ENCODE results near the gene OR52H1. TPM values are rescaled to one million over a fixed set of nuclear protein-coding genes. Genes with fewer than 3 reads are reported as not detected.

The OR52H1 gene
- total and polyA plus RNA-seq, 9 donors, result 0.07 to 3.6 (median 0.66) TPM; not detected in 1

- Histone ChIP-seq H3K36me3 (no peaks in the 10 kb centered on the region), H3K27ac (no peak overlapping the region), H3K4me3 (no peak overlapping the region), H3K9me3 (no peaks in the 10 kb centered on the region), H3K27me3 (no peaks in the 10 kb centered on the region), H3K4me1 (ENCODE audit: insufficient read depth) (no peaks in the 10 kb centered on the region)
- TF ChIP-seq EP300 (IDR thresholded peaks at IDR 0.05) (no peak), POLR2A (IDR thresholded peaks at IDR 0.05) (no peak)
- TF ChIP-seq, protein P1, sequence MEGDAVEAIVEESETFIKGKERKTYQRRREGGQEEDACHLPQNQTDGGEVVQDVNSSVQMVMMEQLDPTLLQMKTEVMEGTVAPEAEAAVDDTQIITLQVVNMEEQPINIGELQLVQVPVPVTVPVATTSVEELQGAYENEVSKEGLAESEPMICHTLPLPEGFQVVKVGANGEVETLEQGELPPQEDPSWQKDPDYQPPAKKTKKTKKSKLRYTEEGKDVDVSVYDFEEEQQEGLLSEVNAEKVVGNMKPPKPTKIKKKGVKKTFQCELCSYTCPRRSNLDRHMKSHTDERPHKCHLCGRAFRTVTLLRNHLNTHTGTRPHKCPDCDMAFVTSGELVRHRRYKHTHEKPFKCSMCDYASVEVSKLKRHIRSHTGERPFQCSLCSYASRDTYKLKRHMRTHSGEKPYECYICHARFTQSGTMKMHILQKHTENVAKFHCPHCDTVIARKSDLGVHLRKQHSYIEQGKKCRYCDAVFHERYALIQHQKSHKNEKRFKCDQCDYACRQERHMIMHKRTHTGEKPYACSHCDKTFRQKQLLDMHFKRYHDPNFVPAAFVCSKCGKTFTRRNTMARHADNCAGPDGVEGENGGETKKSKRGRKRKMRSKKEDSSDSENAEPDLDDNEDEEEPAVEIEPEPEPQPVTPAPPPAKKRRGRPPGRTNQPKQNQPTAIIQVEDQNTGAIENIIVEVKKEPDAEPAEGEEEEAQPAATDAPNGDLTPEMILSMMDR (IDR thresholded peaks at IDR 0.05), result no peak
- WGBS, 3 donors, result 79 to 82% (median 80%) methylated on average over 3 of the region's 3 CpGs
- intact Hi-C loops (cut with DNase I), result no loop called here
- no peak for DNase-seq
Observed at GRCh38 chr11:5524756-5525155, 23.6 kb downstream of the OR52H1 start.

- WGBS, 3 donors, result 89 to 97% (median 90%) methylated on average over 2 of the region's 2 CpGs
- DNase-seq, result no peak
- intact Hi-C loops (cut with DNase I), result no loop called here
Observed at GRCh38 chr11:5522308-5522707, 26.0 kb downstream of the OR52H1 start.

GRCh38 chr11:5521540-5521939 is 26.8 kb downstream of the OR52H1 start:
- WGBS, 3 donors, result 93 to 97% (median 96%) methylated on average over 4 of the region's 4 CpGs

More at GRCh38 chr11:5522308-5522707, 26.0 kb downstream of the OR52H1 start:
- TF ChIP-seq, protein P1 (IDR thresholded peaks at IDR 0.05), result no peak
- TF ChIP-seq EP300 (IDR thresholded peaks at IDR 0.05) (no peak), POLR2A (IDR thresholded peaks at IDR 0.05) (no peak)
- no peaks in the 10 kb centered on the region for H3K9me3 ChIP-seq
- H3K27ac ChIP-seq, result no peak overlapping the region
- no peaks in the 10 kb centered on the region for H3K4me1 ChIP-seq (ENCODE audit: insufficient read depth)
- H3K27me3 ChIP-seq, result no peaks in the 10 kb centered on the region
- H3K4me3 ChIP-seq, result no peak overlapping the region
- no peaks in the 10 kb centered on the region for H3K36me3 ChIP-seq

DNA sequence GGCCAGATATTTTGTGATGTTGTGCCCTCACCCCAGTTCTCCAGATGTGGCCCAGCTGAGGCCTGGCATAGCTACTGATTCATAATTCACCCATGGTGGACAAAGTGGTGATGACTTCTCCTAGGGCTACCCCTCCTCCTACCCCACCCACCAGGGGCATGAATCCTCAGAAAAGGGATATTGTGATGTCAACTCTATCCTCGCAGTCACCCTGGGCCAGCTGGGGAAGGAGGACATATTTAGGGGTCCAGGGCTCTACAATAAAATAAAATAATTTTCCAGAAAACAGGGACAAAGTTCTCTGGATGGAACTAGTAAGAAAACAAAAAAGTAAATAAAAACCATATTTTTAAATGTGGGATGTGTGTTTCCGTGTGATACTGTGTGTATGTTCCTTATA is 31.7 kb downstream of the OR52H1 start, which contains the start of gene UBQLNL:
Gene UBQLNL (minus strand): TSS at position 101 of the 400 bp plus-strand sequence. CDS start 258 bp downstream, outside the sequence.
- H3K9me3 ChIP-seq, result no peaks in the 10 kb centered on the region
- no peak within 1 kb of the TSS for H3K27ac ChIP-seq
- TF ChIP-seq, protein P1 (IDR thresholded peaks at IDR 0.05), result no peak
- TF ChIP-seq POLR2A (IDR thresholded peaks at IDR 0.05) (no peak), EP300 (IDR thresholded peaks at IDR 0.05) (no peak)
- no peak for DNase-seq
- H3K27me3 ChIP-seq, result no peaks in the 10 kb centered on the region
- H3K36me3 ChIP-seq, result no peaks in the 10 kb centered on the region
- 93 to 99% (median 94%) methylated on average over 2 of the region's 2 CpGs for WGBS, 3 donors
- no peaks in the 10 kb centered on the region for H3K4me1 ChIP-seq (ENCODE audit: insufficient read depth)
- intact Hi-C loops (cut with DNase I), result no loop called here
- no peak within 1 kb of the TSS for H3K4me3 ChIP-seq

More at GRCh38 chr11:5521540-5521939, 26.8 kb downstream of the OR52H1 start:
- Histone ChIP-seq H3K27me3 (no peaks in the 10 kb centered on the region), H3K4me3 (no peak overlapping the region), H3K36me3 (no peaks in the 10 kb centered on the region), H3K4me1 (ENCODE audit: insufficient read depth) (no peaks in the 10 kb centered on the region), H3K27ac (no peak overlapping the region), H3K9me3 (no peaks in the 10 kb centered on the region)
- no peak for DNase-seq
- TF ChIP-seq, protein P1 (IDR thresholded peaks at IDR 0.05), result no peak
- no peak for TF ChIP-seq POLR2A (IDR thresholded peaks at IDR 0.05)
- TF ChIP-seq EP300 (IDR thresholded peaks at IDR 0.05), result no peak
- intact Hi-C loops (cut with DNase I), result no loop called here

All from ovary (tissue), 9 donors.